Activated CD8-positive, alpha-beta T cell treated with anti-CD3 and anti-CD28 coated beads for 36 hours (primary cell): ENCODE data around the gene DNAJB1. TPM values are rescaled to one million over a fixed set of nuclear protein-coding genes. Genes with fewer than 3 reads are reported as not detected.

ENCODE experiments used
- ATAC-seq: fragments of 200-7000 bp; cut with Tn5 transposase; one replicate; pipeline ENCODE4 v1.10.0; 2021; ENCODE audit warnings: mild to moderate bottlenecking, moderate library complexity
- CTCF ChIA-PET: fragments of 350-600 bp; sonication (Branson Sonifier 250); formaldehyde crosslinking; loops from one replicate; lab custom pipeline; 2021; ENCODE audit warnings: antibody characterized with exemption; lab: Charles Lee
- POLR2A ChIA-PET: fragments of 350-600 bp; sonication (Branson Sonifier 250); formaldehyde crosslinking; loops from one replicate; lab custom pipeline; 2021; ENCODE audit warnings: antibody characterized with exemption; lab: Charles Lee
- DNase-seq: peaks from one replicate; pipeline ENCODE4 v3.0.0-alpha.2; 2020
- H3K27ac Mint-ChIP-seq: one replicate; pipeline ENCODE4 v1.8.0; 2021; ENCODE audit warnings: mild to moderate bottlenecking, mixed read lengths
- H3K27me3 Mint-ChIP-seq: one replicate; pipeline ENCODE4 v1.8.0; 2021; ENCODE audit warnings: mixed read lengths
- H3K36me3 Mint-ChIP-seq: one replicate; pipeline ENCODE4 v1.8.0; 2021; ENCODE audit warnings: low read depth, mixed read lengths
- H3K4me1 Mint-ChIP-seq: one replicate; pipeline ENCODE4 v1.8.0; 2021; ENCODE audit warnings: low read depth, mixed read lengths
- H3K4me3 Mint-ChIP-seq: one replicate; pipeline ENCODE4 v1.8.0; 2021; ENCODE audit warnings: mild to moderate bottlenecking, moderate library complexity, mixed read lengths
- H3K9me3 Mint-ChIP-seq: one replicate; pipeline ENCODE4 v1.8.0; 2021; ENCODE audit warnings: mixed read lengths
- CTCF ChIP-seq: fragments of 200-600 bp; IDR thresholded peaks from one replicate; pipeline ENCODE4 v1.8.0; 2022; ENCODE audit warnings: antibody characterized with exemption, mild to moderate bottlenecking
- intact Hi-C: fragments of 100-400 bp; cut with micrococcal nuclease; formaldehyde crosslinking; loops from one replicate; pipeline ENCODE4 v1.10.0; 2022
- total RNA-seq, 2 experiments: library from RNA; stranded (reverse); gene quantifications; one replicate each; pipeline ENCODE4 v1.2.3, GENCODE V29; 2021

DNAJB1 gene
- total RNA-seq, 2 experiments from 2014 or later, result 52.0 to 59.6 TPM

- ATAC-seq, result no peak
- POLR2A ChIA-PET, result interaction anchor here (1.0 kb wide), 2 partner anchors 55 to 135 kb away, joined by 3 read pairs; no protein-coding TSS in a partner anchor
Measured at GRCh38 chr19:14479309-14479974, 38.8 kb downstream of the DNAJB1 start.

GRCh38 chr19:14478113-14478545 is 40.1 kb downstream of the DNAJB1 start:
- TF ChIP-seq CTCF, result no peak
- no peak for ATAC-seq
- Mint-ChIP-seq H3K9me3 (no peaks in the 10 kb centered on the region), H3K4me3 (no peak overlapping the region), H3K4me1 (peaks cover 25% of the 10 kb centered on the region), H3K27ac (no peak overlapping the region), H3K36me3 (no peaks in the 10 kb centered on the region), H3K27me3 (peaks cover 9% of the 10 kb centered on the region)
- intact Hi-C loops, result loop anchor here (5.0 kb wide), 1 partner anchor 46 kb away; the partner anchor contains the start of gene PKN1
- DNase-seq, result no peak
- ChIA-PET CTCF (interaction anchor here (1.0 to 4.0 kb wide), 8 partner anchors 9 to 129 kb away, joined by 3 to 37 read pairs (median 10); partner anchors contain the start of genes DDX39A, GIPC1 and PKN1), POLR2A (interaction anchor here (0.8 to 1.5 kb wide), 6 partner anchors 10 to 328 kb away, joined by 3 read pairs; no protein-coding TSS in a partner anchor)

More at GRCh38 chr19:14479309-14479974, 38.8 kb downstream of the DNAJB1 start:
- intact Hi-C loops, result loop anchor here (5.0 kb wide), 1 partner anchor 47 kb away; the partner anchor contains the start of gene PKN1
- H3K27me3 Mint-ChIP-seq, result peaks cover 5% of the 10 kb centered on the region
- H3K36me3 Mint-ChIP-seq, result no peaks in the 10 kb centered on the region
- H3K9me3 Mint-ChIP-seq, result no peaks in the 10 kb centered on the region
- TF ChIP-seq CTCF, result no peak
- H3K4me1 Mint-ChIP-seq, result peaks cover 22% of the 10 kb centered on the region
- DNase-seq, result no peak
- no peak overlapping the region for H3K27ac Mint-ChIP-seq
- no peak overlapping the region for H3K4me3 Mint-ChIP-seq
- CTCF ChIA-PET, result interaction anchor here (0.9 to 4.0 kb wide), 32 partner anchors 8 to 627 kb away, joined by 3 to 37 read pairs (median 7); partner anchors contain the start of genes ASF1B, DDX39A, GIPC1 and PKN1

GRCh38 chr19:14477418-14478112 is 40.6 kb downstream of the DNAJB1 start:
- no peaks in the 10 kb centered on the region for H3K9me3 Mint-ChIP-seq
- peaks cover 14% of the 10 kb centered on the region for H3K27me3 Mint-ChIP-seq
- intact Hi-C loops, result loop anchor here (5.0 kb wide), 1 partner anchor 45 kb away; the partner anchor contains the start of gene PKN1
- ChIA-PET POLR2A (interaction anchor here (0.8 to 1.5 kb wide), 4 partner anchors 45 to 327 kb away, joined by 3 read pairs; no protein-coding TSS in a partner anchor), CTCF (interaction anchor here (1.0 to 2.8 kb wide), 4 partner anchors 25 to 57 kb away, joined by 3 to 12 read pairs (median 5); partner anchors contain the start of genes DDX39A and PKN1)
- peaks cover 31% of the 10 kb centered on the region for H3K4me1 Mint-ChIP-seq
- no peak for DNase-seq
- no peak overlapping the region for H3K4me3 Mint-ChIP-seq
- H3K36me3 Mint-ChIP-seq, result no peaks in the 10 kb centered on the region
- no peak overlapping the region for H3K27ac Mint-ChIP-seq
- TF ChIP-seq CTCF, result no peak
- no peak for ATAC-seq

GRCh38 chr19:14476673-14477401 is 41.4 kb downstream of the DNAJB1 start:
- Mint-ChIP-seq H3K4me3 (no peak overlapping the region), H3K36me3 (no peaks in the 10 kb centered on the region), H3K27ac (peak overlapping the region; percentile 41), H3K9me3 (no peaks in the 10 kb centered on the region), H3K27me3 (peaks cover 15% of the 10 kb centered on the region), H3K4me1 (peaks cover 35% of the 10 kb centered on the region)
- ATAC-seq, result no peak
- TF ChIP-seq CTCF, result no peak
- intact Hi-C loops, result loop anchor here (5.0 kb wide), 1 partner anchor 45 kb away; the partner anchor contains the start of gene PKN1
- ChIA-PET POLR2A (interaction anchor here (0.8 to 1.0 kb wide), 2 partner anchors 44 to 66 kb away, joined by 3 read pairs; no protein-coding TSS in a partner anchor), CTCF (interaction anchor here (1.8 kb wide), 1 partner anchor 44 kb away, joined by 7 read pairs; the partner anchor contains the start of gene PKN1)
- peak; percentile 49 for DNase-seq
